ENCODE results near the gene LSM7. TPM values are rescaled to one million over a fixed set of nuclear protein-coding genes. Genes with fewer than 3 reads are reported as not detected.

LSM7 gene
- total and polyA plus RNA-seq, 2 of the 13 experiments (the other 11 are each of a cell fraction or from before 2014, with no cell fraction given): 140 to 205 TPM

DNA sequence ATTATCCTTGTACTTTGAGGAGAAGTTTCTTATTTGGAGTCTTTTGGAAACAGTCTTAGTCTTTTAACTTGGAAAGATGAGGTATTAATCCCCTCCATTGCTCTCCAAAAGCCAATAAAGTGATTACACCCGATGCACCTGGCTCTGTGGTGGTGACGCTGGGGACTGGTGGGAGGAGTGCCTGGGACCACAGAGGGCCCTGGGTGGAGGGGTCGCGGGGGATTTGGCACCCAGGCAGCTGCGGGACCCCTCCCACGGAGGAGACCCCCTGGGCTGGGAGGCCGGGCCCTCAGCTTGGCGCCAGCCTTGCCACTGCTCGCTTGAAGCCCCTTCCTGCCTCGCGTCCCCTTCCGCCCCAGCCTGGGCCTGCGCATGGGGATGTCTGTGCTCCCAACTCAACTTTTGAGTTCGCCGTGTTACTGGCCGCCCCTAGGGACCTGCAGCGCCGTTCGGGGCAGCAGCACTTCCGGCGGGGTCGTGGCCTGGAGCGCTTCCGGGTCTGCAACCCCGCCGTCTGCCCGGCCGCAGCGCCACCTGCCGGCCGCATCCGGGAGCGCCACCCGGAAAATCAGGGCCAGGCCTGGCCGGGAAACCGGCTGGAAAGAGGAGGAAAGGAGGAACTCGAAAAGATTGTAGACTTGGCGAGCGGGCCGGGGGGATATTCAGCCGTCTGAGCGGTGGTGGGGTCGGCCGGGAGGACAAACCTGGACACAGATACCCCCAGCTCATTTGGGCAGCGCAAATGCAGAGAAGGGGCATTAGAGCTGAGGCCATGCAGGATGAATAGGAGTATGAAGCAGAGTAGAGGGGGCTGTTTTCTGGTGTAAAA lies 54.8 kb downstream of the LSM7 start (continued):
- TF ChIP-seq RNF219 (CRISPR knock-in tag; IDR thresholded peaks at IDR 0.05): no peak
- no peak for TF ChIP-seq ZNF782 (CRISPR knock-in tag; IDR thresholded peaks at IDR 0.05; ENCODE audit: borderline replicate concordance)
- TF ChIP-seq JUN (CRISPR knock-in tag; IDR thresholded peaks at IDR 0.05): no peak
- TF ChIP-seq TAF1 (CRISPR knock-in tag; IDR thresholded peaks at IDR 0.05): 0 out of 2 replicates have a peak, but pooled peaks have one; percentile 25
- TF ChIP-seq ZNF883 (CRISPR knock-in tag; IDR thresholded peaks at IDR 0.05; ENCODE audit: not compliant biosample characterization): peak; percentile 77
- TF ChIP-seq FOXP1 (IDR thresholded peaks at IDR 0.05): no peak
- TF ChIP-seq FOXP1 (CRISPR knock-in tag; IDR thresholded peaks at IDR 0.05): no peak
- peak; percentile 60 for TF ChIP-seq ZNF564 (CRISPR knock-in tag; IDR thresholded peaks at IDR 0.05)
- 0 out of 2 replicates have a peak, but pooled peaks have one; percentile 32 for TF ChIP-seq PRMT3 (CRISPR knock-in tag; IDR thresholded peaks at IDR 0.05; ENCODE audit: borderline replicate concordance, low read depth)
- peak; percentile 87 for TF ChIP-seq SAP130 (CRISPR knock-in tag; IDR thresholded peaks at IDR 0.05; ENCODE audit: low read depth)
- TF ChIP-seq ZNF816 (CRISPR knock-in tag; IDR thresholded peaks at IDR 0.05; ENCODE audit: borderline replicate concordance): no peak
- TF ChIP-seq FOXK1 (CRISPR knock-in tag; IDR thresholded peaks at IDR 0.05; ENCODE audit: borderline replicate concordance, low read depth): no peak
- TF ChIP-seq XBP1 (CRISPR knock-in tag; IDR thresholded peaks at IDR 0.05): no peak
- peak; percentile 85 for TF ChIP-seq THAP11 (CRISPR knock-in tag; IDR thresholded peaks at IDR 0.05)
- no peak; the same call in 1 of the 2 replicates for TF ChIP-seq ZNF558 (CRISPR knock-in tag; IDR thresholded peaks at IDR 0.05; ENCODE audit: borderline replicate concordance)
- peak; percentile 79 for TF ChIP-seq ZSCAN9 (CRISPR knock-in tag; IDR thresholded peaks at IDR 0.05; ENCODE audit: borderline replicate concordance)
- TF ChIP-seq XRCC5 (optimal IDR thresholded peaks at IDR 0.05; ENCODE audit: low read length): peak; percentile 86
- peak; percentile 65 for TF ChIP-seq SOX5 (CRISPR knock-in tag; IDR thresholded peaks at IDR 0.05; ENCODE audit: borderline replicate concordance)
- TF ChIP-seq, protein P1, sequence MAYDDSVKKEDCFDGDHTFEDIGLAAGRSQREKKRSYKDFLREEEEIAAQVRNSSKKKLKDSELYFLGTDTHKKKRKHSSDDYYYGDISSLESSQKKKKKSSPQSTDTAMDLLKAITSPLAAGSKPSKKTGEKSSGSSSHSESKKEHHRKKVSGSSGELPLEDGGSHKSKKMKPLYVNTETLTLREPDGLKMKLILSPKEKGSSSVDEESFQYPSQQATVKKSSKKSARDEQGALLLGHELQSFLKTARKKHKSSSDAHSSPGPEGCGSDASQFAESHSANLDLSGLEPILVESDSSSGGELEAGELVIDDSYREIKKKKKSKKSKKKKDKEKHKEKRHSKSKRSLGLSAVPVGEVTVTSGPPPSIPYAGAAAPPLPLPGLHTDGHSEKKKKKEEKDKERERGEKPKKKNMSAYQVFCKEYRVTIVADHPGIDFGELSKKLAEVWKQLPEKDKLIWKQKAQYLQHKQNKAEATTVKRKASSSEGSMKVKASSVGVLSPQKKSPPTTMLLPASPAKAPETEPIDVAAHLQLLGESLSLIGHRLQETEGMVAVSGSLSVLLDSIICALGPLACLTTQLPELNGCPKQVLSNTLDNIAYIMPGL (CRISPR knock-in tag; IDR thresholded peaks at IDR 0.05; ENCODE audit: borderline replicate concordance in 1 of 2, low read depth in 1 of 2): peak; percentile 62 to 86; a peak in 3 of 4 replicates
- TF ChIP-seq CBX5 (CRISPR knock-in tag; IDR thresholded peaks at IDR 0.05; ENCODE audit: borderline replicate concordance): no peak
- no peak for TF ChIP-seq ZNF251 (CRISPR knock-in tag; IDR thresholded peaks at IDR 0.05)
- no peak for TF ChIP-seq SMAD1 (CRISPR knock-in tag; IDR thresholded peaks at IDR 0.05; ENCODE audit: borderline replicate concordance, low read depth)
- TF ChIP-seq, protein P2, sequence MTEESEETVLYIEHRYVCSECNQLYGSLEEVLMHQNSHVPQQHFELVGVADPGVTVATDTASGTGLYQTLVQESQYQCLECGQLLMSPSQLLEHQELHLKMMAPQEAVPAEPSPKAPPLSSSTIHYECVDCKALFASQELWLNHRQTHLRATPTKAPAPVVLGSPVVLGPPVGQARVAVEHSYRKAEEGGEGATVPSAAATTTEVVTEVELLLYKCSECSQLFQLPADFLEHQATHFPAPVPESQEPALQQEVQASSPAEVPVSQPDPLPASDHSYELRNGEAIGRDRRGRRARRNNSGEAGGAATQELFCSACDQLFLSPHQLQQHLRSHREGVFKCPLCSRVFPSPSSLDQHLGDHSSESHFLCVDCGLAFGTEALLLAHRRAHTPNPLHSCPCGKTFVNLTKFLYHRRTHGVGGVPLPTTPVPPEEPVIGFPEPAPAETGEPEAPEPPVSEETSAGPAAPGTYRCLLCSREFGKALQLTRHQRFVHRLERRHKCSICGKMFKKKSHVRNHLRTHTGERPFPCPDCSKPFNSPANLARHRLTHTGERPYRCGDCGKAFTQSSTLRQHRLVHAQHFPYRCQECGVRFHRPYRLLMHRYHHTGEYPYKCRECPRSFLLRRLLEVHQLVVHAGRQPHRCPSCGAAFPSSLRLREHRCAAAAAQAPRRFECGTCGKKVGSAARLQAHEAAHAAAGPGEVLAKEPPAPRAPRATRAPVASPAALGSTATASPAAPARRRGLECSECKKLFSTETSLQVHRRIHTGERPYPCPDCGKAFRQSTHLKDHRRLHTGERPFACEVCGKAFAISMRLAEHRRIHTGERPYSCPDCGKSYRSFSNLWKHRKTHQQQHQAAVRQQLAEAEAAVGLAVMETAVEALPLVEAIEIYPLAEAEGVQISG (CRISPR knock-in tag; IDR thresholded peaks at IDR 0.05): peak; percentile 94
- no peak for TF ChIP-seq DRAP1 (CRISPR knock-in tag; IDR thresholded peaks at IDR 0.05)

Data from HepG2 (cell line).